OCI-M1 (cell line): ENCODE data around the gene CSTF1.

Experiments
- DNase-seq: peaks from one replicate; lab custom pipeline; 2025; lab: John Stamatoyannopoulos, UW

Gene CSTF1

GRCh38 chr20:56429502-56429901 is 37.1 kb downstream of the CSTF1 start:
- DNase-seq, result peak; percentile 29

GRCh38 chr20:56429941-56430340 is 37.5 kb downstream of the CSTF1 start:
- no peak for DNase-seq

GRCh38 chr20:56430461-56430860 is 38.0 kb downstream of the CSTF1 start:
- no peak for DNase-seq

- DNase-seq, result no peak
These were observed 38.5 kb downstream of the CSTF1 start for GRCh38 chr20:56430957-56431356.

GRCh38 chr20:56431471-56431870 is 39.0 kb downstream of the CSTF1 start:
- no peak for DNase-seq

- no peak for DNase-seq
These were observed 40.9 kb downstream of the CSTF1 start for GRCh38 chr20:56433221-56433879.

GRCh38 chr20:56433880-56434255 is 41.4 kb downstream of the CSTF1 start:
- no peak for DNase-seq

GRCh38 chr20:56437196-56437960 is 44.9 kb downstream of the CSTF1 start:
- DNase-seq, result no peak

- DNase-seq, result no peak
These were observed 45.8 kb downstream of the CSTF1 start for GRCh38 chr20:56438284-56438683.

GRCh38 chr20:56439771-56440291 is 47.4 kb downstream of the CSTF1 start:
- DNase-seq, result no peak

- DNase-seq, result no peak
These were observed 48.0 kb downstream of the CSTF1 start for GRCh38 chr20:56440346-56441007.

GRCh38 chr20:56442389-56443365 is 50.2 kb downstream of the CSTF1 start:
- peak; percentile 6 for DNase-seq

- DNase-seq, result no peak
These were observed 51.5 kb downstream of the CSTF1 start for GRCh38 chr20:56443654-56444540.

GRCh38 chr20:56445130-56445529 is 52.7 kb downstream of the CSTF1 start:
- no peak for DNase-seq

GRCh38 chr20:56445540-56445939 is 53.1 kb downstream of the CSTF1 start:
- no peak for DNase-seq

- DNase-seq, result no peak
These were observed 54.8 kb downstream of the CSTF1 start for GRCh38 chr20:56447227-56447626.

GRCh38 chr20:56449459-56449858 is 57.0 kb downstream of the CSTF1 start:
- no peak for DNase-seq

GRCh38 chr20:56451056-56451765 is 58.8 kb downstream of the CSTF1 start:
- no peak for DNase-seq

- peak; percentile 2 for DNase-seq
These were observed 60.9 kb downstream of the CSTF1 start for GRCh38 chr20:56453352-56453751.

GRCh38 chr20:56454754-56455153 is 62.3 kb downstream of the CSTF1 start:
- no peak for DNase-seq
